Middle frontal gyrus (tissue), 1 donor: ENCODE data around the gene ITGA1.
"Not testable (repeated sequence)": the region's sequence is repeated elsewhere in the genome, so short reads cannot be mapped to it uniquely, and the experiment has no call there.

Source experiments
- DNase-seq: peaks from one replicate; pipeline ENCODE4 v3.0.0-alpha.2; 2015; ENCODE audit warnings: low spot score; ENCODE audit errors: extremely low spot score

The ITGA1 gene

GRCh38 chr5:52787600-52788504, at the start of gene ITGA1, which contains the start of gene PELO:
TSS of gene ITGA1 (plus strand) at chr5:52787916. CDS start at chr5:52788354, 438 bp downstream.
TSS of gene PELO (plus strand) at chr5:52787916. CDS start at chr5:52800395, 12,479 bp downstream.
- no peak for DNase-seq

- DNase-seq: no peak
Measured at GRCh38 chr5:52738095-52738506, 49.6 kb upstream of the ITGA1 start.

- DNase-seq: no peak
Measured at GRCh38 chr5:52740007-52740406, 47.7 kb upstream of the ITGA1 start.

- no peak for DNase-seq
Measured at GRCh38 chr5:52743012-52743411, 44.7 kb upstream of the ITGA1 start.

GRCh38 chr5:52743529-52743928, 44.2 kb upstream of the ITGA1 start:
- DNase-seq: no peak

GRCh38 chr5:52743970-52744369, 43.7 kb upstream of the ITGA1 start:
- DNase-seq: no peak

GRCh38 chr5:52744867-52745458, 42.8 kb upstream of the ITGA1 start:
- DNase-seq: not testable (repeated sequence)

GRCh38 chr5:52746539-52746938, 41.2 kb upstream of the ITGA1 start:
- no peak for DNase-seq

GRCh38 chr5:52748590-52748989, 39.1 kb upstream of the ITGA1 start:
- no peak for DNase-seq

- no peak for DNase-seq
Measured at GRCh38 chr5:52749666-52750065, 38.0 kb upstream of the ITGA1 start.

GRCh38 chr5:52751137-52751536, 36.6 kb upstream of the ITGA1 start:
- DNase-seq: no peak

GRCh38 chr5:52754051-52754450, 33.7 kb upstream of the ITGA1 start:
- no peak for DNase-seq

GRCh38 chr5:52757527-52757926, 30.2 kb upstream of the ITGA1 start:
- no peak for DNase-seq

GRCh38 chr5:52758014-52758413, 29.7 kb upstream of the ITGA1 start:
- DNase-seq: no peak

GRCh38 chr5:52759331-52759730, 28.4 kb upstream of the ITGA1 start:
- no peak for DNase-seq

- no peak for DNase-seq
Measured at GRCh38 chr5:52760695-52761366, 26.9 kb upstream of the ITGA1 start.

GRCh38 chr5:52767217-52767743, 20.4 kb upstream of the ITGA1 start:
- DNase-seq: no peak

- DNase-seq: no peak
Measured at GRCh38 chr5:52767766-52768480, 19.8 kb upstream of the ITGA1 start.

- no peak for DNase-seq
Measured at GRCh38 chr5:52769061-52769460, 18.7 kb upstream of the ITGA1 start.

- DNase-seq: no peak
Measured at GRCh38 chr5:52770287-52770939, 17.3 kb upstream of the ITGA1 start.
